ENCODE results near the gene DOK6.

DNA sequence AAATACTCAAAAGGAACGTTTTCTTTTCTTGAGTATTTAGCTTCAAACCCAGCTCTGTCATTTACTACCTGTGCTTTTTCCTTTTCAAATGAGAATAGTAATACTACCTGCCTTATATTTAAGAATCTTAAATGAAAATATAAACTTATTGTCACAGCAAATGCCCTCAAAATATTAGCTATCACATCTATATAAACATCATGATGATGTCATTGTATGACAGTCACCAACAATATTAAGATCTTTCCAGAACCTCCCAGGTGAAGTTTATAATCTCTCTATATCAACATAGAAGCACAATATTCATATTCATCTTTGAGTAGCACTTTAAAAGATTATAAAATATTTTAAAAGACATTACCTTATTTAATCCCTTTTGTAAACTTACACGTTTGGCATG, 92.2 kb downstream of the DOK6 start:
- TF ChIP-seq, protein P1, sequence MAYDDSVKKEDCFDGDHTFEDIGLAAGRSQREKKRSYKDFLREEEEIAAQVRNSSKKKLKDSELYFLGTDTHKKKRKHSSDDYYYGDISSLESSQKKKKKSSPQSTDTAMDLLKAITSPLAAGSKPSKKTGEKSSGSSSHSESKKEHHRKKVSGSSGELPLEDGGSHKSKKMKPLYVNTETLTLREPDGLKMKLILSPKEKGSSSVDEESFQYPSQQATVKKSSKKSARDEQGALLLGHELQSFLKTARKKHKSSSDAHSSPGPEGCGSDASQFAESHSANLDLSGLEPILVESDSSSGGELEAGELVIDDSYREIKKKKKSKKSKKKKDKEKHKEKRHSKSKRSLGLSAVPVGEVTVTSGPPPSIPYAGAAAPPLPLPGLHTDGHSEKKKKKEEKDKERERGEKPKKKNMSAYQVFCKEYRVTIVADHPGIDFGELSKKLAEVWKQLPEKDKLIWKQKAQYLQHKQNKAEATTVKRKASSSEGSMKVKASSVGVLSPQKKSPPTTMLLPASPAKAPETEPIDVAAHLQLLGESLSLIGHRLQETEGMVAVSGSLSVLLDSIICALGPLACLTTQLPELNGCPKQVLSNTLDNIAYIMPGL (CRISPR knock-in tag; IDR thresholded peaks at IDR 0.05; ENCODE audit: borderline replicate concordance in 1 of 2, low read depth in 1 of 2), result no peak
- TF ChIP-seq, protein P2, sequence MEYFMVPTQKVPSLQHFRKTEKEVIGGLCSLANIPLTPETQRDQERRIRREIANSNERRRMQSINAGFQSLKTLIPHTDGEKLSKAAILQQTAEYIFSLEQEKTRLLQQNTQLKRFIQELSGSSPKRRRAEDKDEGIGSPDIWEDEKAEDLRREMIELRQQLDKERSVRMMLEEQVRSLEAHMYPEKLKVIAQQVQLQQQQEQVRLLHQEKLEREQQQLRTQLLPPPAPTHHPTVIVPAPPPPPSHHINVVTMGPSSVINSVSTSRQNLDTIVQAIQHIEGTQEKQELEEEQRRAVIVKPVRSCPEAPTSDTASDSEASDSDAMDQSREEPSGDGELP (IDR thresholded peaks at IDR 0.05; ENCODE audit: borderline replicate concordance, low read depth), result no peak
- TF ChIP-seq CBX2 (IDR thresholded peaks at IDR 0.05; ENCODE audit: low read depth, low read length) (no peak), CBX2 (CRISPR knock-in tag; IDR thresholded peaks at IDR 0.05; ENCODE audit: low read depth) (no peak), SNAPC2 (CRISPR knock-in tag; IDR thresholded peaks at IDR 0.05) (no peak), CHD2 (IDR thresholded peaks at IDR 0.05; ENCODE audit: low read depth, low read length) (no peak), YY1 (IDR thresholded peaks at IDR 0.05; ENCODE audit: insufficient read depth, insufficient replicate concordance, low read depth, low read length) (no peak), POLR2A (IDR thresholded peaks at IDR 0.05; ENCODE audit: insufficient read depth in 1 of 2, low read depth in 2 of 2, low read length in 2 of 2) (no peak), MIER3 (CRISPR knock-in tag; IDR thresholded peaks at IDR 0.05; ENCODE audit: borderline replicate concordance) (no peak)
- TF ChIP-seq, protein P3, sequence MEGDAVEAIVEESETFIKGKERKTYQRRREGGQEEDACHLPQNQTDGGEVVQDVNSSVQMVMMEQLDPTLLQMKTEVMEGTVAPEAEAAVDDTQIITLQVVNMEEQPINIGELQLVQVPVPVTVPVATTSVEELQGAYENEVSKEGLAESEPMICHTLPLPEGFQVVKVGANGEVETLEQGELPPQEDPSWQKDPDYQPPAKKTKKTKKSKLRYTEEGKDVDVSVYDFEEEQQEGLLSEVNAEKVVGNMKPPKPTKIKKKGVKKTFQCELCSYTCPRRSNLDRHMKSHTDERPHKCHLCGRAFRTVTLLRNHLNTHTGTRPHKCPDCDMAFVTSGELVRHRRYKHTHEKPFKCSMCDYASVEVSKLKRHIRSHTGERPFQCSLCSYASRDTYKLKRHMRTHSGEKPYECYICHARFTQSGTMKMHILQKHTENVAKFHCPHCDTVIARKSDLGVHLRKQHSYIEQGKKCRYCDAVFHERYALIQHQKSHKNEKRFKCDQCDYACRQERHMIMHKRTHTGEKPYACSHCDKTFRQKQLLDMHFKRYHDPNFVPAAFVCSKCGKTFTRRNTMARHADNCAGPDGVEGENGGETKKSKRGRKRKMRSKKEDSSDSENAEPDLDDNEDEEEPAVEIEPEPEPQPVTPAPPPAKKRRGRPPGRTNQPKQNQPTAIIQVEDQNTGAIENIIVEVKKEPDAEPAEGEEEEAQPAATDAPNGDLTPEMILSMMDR (CRISPR knock-in tag; IDR thresholded peaks at IDR 0.05), result no peak
- TF ChIP-seq, protein P4, sequence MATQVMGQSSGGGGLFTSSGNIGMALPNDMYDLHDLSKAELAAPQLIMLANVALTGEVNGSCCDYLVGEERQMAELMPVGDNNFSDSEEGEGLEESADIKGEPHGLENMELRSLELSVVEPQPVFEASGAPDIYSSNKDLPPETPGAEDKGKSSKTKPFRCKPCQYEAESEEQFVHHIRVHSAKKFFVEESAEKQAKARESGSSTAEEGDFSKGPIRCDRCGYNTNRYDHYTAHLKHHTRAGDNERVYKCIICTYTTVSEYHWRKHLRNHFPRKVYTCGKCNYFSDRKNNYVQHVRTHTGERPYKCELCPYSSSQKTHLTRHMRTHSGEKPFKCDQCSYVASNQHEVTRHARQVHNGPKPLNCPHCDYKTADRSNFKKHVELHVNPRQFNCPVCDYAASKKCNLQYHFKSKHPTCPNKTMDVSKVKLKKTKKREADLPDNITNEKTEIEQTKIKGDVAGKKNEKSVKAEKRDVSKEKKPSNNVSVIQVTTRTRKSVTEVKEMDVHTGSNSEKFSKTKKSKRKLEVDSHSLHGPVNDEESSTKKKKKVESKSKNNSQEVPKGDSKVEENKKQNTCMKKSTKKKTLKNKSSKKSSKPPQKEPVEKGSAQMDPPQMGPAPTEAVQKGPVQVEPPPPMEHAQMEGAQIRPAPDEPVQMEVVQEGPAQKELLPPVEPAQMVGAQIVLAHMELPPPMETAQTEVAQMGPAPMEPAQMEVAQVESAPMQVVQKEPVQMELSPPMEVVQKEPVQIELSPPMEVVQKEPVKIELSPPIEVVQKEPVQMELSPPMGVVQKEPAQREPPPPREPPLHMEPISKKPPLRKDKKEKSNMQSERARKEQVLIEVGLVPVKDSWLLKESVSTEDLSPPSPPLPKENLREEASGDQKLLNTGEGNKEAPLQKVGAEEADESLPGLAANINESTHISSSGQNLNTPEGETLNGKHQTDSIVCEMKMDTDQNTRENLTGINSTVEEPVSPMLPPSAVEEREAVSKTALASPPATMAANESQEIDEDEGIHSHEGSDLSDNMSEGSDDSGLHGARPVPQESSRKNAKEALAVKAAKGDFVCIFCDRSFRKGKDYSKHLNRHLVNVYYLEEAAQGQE (IDR thresholded peaks at IDR 0.05; ENCODE audit: borderline replicate concordance in 1 of 2, low read depth in 1 of 2, low read length in 2 of 2), result no peak
